ENCODE data around the gene AIFM3.

The AIFM3 gene

DNA sequence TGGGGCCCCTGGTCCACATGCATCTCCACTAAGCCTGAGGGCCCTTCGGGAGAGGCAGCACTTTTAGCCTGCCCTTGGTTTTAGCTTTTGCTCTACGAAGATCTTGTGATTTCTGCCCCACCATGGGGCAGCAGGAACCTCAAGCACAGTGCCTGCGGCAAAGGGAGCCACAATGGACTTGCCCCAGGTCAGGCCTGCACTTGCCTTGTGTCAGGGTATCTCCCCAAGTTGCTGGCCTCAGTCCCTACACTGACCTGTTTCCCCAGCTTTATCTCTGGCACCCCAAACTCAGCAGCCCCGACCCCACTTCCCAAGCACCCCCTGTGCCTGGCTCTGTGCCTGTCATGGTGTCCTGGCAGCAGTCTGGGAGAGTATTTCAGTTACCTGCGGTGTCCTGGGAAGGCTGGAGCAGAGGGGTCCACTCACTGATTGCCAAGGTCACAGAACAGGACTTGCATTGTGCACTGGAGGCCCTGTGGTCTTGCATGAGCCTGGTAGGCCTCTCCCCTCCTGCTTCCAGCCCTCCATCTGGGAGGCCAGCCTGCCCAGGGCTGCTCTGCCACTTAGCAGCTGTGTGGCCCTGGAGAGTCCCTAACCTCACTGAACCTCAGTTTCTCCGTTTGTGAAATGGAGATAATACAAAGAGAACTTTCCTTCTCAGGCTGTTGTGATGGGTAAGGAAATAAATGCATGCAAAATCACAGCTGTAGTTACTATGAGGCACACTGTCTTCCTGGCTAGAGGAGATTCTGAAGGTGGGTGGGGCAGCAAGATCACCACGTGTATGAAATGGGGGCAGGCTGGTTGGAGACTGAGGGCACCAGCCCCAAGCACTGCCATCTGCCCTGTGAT lies 3.6 kb upstream of the AIFM3 start:
- Histone ChIP-seq H3K4me3 (no peak overlapping the region), H3K27ac (no peak overlapping the region)
- TF ChIP-seq, protein P1, sequence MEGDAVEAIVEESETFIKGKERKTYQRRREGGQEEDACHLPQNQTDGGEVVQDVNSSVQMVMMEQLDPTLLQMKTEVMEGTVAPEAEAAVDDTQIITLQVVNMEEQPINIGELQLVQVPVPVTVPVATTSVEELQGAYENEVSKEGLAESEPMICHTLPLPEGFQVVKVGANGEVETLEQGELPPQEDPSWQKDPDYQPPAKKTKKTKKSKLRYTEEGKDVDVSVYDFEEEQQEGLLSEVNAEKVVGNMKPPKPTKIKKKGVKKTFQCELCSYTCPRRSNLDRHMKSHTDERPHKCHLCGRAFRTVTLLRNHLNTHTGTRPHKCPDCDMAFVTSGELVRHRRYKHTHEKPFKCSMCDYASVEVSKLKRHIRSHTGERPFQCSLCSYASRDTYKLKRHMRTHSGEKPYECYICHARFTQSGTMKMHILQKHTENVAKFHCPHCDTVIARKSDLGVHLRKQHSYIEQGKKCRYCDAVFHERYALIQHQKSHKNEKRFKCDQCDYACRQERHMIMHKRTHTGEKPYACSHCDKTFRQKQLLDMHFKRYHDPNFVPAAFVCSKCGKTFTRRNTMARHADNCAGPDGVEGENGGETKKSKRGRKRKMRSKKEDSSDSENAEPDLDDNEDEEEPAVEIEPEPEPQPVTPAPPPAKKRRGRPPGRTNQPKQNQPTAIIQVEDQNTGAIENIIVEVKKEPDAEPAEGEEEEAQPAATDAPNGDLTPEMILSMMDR (IDR thresholded peaks at IDR 0.05): no peak
- no peak for DNase-seq (ENCODE audit: low spot score)

DNA sequence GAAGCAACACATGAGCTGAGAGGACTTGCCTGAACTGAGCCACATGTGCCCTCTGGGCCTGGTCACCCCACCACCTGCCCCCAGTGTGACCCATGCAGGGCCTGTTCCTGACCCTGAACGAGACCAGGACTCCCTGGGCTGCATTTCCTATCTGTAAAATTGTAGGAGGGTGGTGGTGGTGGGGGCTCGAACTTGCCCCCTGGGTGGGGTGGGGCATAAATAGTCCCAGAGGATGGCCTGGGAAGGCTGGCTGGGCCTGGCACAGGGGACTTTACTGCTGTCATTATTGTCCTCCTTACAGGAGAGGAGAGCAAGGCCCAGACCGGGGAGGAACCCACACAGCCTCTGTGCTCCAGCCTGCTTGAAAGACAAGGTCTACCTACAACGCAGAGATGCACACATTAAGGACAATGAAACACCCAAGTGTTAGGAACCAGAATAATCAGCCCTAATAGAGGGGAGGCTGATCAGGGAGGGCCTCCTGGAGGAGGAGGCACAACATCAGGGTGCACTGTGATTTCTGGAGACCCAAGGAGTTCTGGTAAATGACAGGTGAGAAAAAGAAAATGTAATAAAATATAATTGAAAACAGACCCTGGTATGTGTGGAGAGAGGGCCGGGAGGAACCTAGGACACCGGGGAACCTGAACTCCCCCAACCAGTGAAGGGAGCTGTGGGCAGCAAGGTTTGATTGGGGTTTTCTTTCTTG lies 2.8 kb upstream of the AIFM3 start:
- no peak for DNase-seq (ENCODE audit: low spot score)
- Histone ChIP-seq H3K27ac (no peak overlapping the region), H3K4me3 (peak overlapping the region; percentile 65)
- TF ChIP-seq, protein P1 (IDR thresholded peaks at IDR 0.05): no peak

DNA sequence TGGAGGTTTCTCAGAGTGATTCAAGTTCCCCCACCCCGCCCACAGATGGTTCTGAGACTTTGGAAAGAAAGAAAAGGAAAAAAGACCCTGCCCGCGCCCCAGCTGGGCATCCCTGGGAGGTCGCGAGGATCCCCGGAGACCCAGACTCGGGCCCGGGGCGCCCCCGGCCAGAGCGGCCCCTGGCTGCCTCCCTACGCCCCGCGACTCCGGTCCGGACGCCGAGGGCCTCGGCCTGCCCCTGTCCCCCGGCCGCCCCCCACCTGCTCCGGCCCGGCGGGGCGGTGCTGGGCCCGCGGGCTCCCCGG lies 2.3 kb upstream of the AIFM3 start:
- H3K27ac ChIP-seq: no peak overlapping the region
- TF ChIP-seq, protein P1 (IDR thresholded peaks at IDR 0.05): no peak
- DNase-seq (ENCODE audit: low spot score): no peak
- peak overlapping the region; percentile 65 for H3K4me3 ChIP-seq

DNA sequence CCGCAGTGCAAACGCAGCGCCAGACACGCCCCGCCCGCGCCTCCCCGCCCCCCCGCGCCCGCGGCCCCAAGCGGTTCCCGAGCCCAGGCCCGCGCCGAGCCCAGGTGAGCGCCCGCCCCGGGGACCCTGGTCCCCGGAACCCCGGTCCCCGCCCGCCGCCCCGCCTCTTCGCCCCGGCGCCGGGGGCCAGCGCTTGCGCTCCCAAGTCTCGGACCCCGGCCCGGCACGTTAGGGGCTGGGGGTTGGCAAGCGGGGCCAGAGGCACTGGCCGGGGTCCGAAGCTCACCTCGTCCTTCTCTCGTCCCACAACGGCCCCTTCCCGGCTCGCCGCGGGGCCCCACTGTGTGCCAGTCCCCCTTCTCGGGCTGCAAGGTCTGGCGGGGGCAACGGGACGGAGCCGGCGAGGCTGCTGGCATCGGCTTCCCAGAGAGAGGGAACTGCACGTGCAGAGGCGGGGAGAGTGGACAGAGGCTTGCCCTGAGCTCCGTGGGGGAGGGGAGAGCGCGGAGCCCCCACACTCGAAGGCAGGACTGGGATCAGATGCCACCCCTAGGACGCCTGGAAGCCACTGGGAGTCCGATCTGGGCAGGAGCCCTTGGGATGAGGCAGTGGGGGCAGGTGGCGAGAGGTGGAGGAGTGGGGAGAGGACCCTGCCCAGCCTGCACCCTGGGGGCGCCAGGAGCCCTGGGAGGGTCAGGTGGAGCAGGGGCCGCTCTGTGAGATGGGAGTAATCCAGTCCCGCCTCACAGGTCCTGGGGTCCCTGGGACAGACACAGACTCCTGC lies 1.8 kb upstream of the AIFM3 start:
- TF ChIP-seq, protein P1 (IDR thresholded peaks at IDR 0.05): no peak
- Histone ChIP-seq H3K27ac (no peak overlapping the region), H3K4me3 (peak overlapping the region; percentile 65)
- DNase-seq (ENCODE audit: low spot score): no peak

DNA sequence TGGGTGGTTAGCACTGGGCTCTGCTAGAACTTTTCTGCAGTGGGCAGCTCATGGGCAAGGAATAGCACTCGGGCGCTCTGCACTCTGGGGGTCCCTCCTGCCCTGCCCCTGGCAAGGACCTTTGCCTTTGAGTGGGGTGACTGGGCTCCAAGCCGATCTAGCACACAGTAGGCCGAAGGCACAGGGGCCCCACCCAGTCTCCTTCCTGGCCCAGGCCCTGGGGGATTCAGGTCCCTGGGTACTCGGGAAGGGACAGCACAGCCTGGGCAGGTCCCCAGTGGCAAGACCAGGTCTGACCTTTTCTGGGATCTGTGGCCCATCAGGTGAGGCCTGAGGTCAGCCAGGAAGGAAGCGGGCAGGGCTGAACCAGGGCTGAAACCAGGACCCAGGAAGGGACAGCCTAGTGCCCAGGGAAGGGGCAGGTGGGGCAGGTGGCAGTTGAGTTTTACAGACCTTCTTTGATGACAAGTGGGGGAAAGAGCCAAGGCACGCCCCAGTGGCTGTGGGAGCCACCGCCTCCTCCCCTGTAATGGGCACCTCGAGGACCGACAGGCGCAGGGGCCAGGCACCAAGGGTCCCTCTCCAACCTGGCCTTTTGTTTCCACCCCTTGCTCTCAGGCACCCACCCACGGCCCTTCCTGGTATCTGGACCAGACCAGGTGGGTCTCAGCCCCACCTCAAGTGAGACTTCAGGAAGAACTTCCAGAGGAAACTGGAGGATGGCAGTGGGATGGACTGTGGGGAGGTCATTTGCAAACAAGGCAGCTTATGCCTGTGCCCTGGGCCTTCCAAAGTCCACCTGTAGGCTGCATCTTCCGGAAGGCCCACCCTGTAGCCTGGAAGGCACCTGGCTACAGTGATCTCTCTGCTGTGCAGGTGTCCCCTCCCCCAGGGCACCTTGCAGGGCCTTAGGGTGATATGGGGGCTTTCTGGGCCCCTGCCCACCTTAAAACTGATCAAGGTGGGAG lies 883 bp upstream of the AIFM3 start:
- TF ChIP-seq, protein P1 (IDR thresholded peaks at IDR 0.05): no peak

DNA sequence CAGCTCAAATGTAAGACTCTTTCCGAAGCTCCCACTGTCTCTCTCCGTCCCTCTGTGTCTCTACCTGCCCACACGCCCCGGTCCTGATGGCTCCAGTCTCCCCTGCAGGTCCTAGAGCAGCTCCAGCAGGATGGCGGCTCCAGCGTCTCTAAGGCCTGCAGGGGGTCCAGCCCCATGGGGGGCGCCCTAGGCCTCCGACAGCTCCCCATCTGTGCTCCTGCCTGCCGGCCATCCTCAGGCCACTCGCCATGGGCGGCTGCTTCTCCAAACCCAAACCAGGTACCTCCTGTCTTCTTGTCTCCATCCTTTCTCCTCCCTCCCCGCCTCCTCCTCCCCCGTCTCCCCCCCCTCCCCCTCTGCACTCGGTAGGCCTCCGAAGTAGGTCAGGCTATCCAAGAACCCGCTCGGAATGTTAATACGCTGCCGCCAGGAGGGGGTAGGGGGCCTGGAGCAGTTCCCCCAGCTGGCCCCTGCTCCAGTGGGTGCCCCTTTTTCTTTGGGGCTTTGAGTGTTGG lies 699 bp downstream of the AIFM3 start:
- DNase-seq (ENCODE audit: low spot score): no peak
- no peak overlapping the region for H3K4me3 ChIP-seq
- TF ChIP-seq, protein P1 (IDR thresholded peaks at IDR 0.05): no peak
- no peak overlapping the region for H3K27ac ChIP-seq

More for the DNA sequence above, 883 bp upstream of the AIFM3 start:
- Histone ChIP-seq H3K4me3 (no peak overlapping the region), H3K27ac (no peak overlapping the region)
- no peak for DNase-seq (ENCODE audit: low spot score)
